K562 (cell line): ENCODE results near the gene RHEX. TPM values are rescaled to one million over a fixed set of nuclear protein-coding genes. Genes with fewer than 3 reads are reported as not detected.

ENCODE experiments used
- ARID1B ChIP-seq: fragments of 450-650 bp; IDR thresholded peaks from 2 replicates; pipeline ENCODE4 v1.6.1; 2016; ENCODE audit warnings: antibody characterized with exemption, mild to moderate bottlenecking, inconsistent platforms
- ARID3A ChIP-seq: IDR thresholded peaks from 2 replicates; pipeline ENCODE4 v1.6.1; 2012; ENCODE audit warnings: low read depth, low read length, improper control_type of control experiment, borderline replicate concordance
- BACH1 ChIP-seq: fragments of 200-800 bp; sonication (Bioruptor generic); IDR thresholded peaks from 2 replicates; pipeline ENCODE4 v1.6.1; 2016; ENCODE audit warnings: missing genetic modification characterization, missing compliant biosample characterization
- CTBP1 ChIP-seq: fragments of 450-650 bp; IDR thresholded peaks from 2 replicates; pipeline ENCODE4 v1.6.1; 2016; ENCODE audit warnings: borderline replicate concordance
- DIDO1 ChIP-seq: fragments of 450-650 bp; IDR thresholded peaks from 2 replicates; pipeline ENCODE4 v1.6.1; 2016; ENCODE audit warnings: low read depth, missing biosample characterization, missing genetic modification characterization
- ESRRA ChIP-seq: fragments of 450-650 bp; IDR thresholded peaks from 2 replicates; pipeline ENCODE4 v1.6.1; 2014; ENCODE audit warnings: low read depth, mild to moderate bottlenecking, moderate library complexity, borderline replicate concordance
- GATA2 ChIP-seq: sonication (generic); formaldehyde crosslinking; IDR thresholded peaks from 2 replicates; pipeline ENCODE4 v1.4.0; 2020; ENCODE audit warnings: mild to moderate bottlenecking, missing genetic modification reagents
- HDAC3 ChIP-seq: fragments of 450-650 bp; IDR thresholded peaks from 2 replicates; pipeline ENCODE4 v1.6.1; 2018; ENCODE audit warnings: borderline replicate concordance, mild to moderate bottlenecking, moderate library complexity; ENCODE audit not compliant: partially characterized antibody
- KDM1A ChIP-seq, 2 experiments: fragments of 450-650 bp; IDR thresholded peaks; 2 replicates each; pipeline ENCODE4 v1.6.1; 2016; ENCODE audit warnings: mild to moderate bottlenecking in 2 of 2
- LCOR ChIP-seq: sonication (generic); formaldehyde crosslinking; IDR thresholded peaks from 2 replicates; pipeline ENCODE4 v1.8.0; 2022; ENCODE audit warnings: mild to moderate bottlenecking, missing genetic modification reagents
- MTA2 ChIP-seq: fragments of 450-650 bp; IDR thresholded peaks from 2 replicates; pipeline ENCODE4 v1.6.1; 2016; ENCODE audit warnings: low read depth
- MYNN ChIP-seq, 2 experiments: sonication (generic); formaldehyde crosslinking in 1 of 2; IDR thresholded peaks; 2 replicates each; pipeline versions ENCODE4 v1.5.0 to v1.6.1; 2016 to 2020; ENCODE audit warnings: antibody characterized with exemption in 1 of 2, missing genetic modification reagents in 1 of 2
- PBX2 ChIP-seq, 2 experiments: IDR thresholded peaks in 1 of 2; conservative IDR thresholded peaks in 1 of 2; 2 replicates each; pipeline ENCODE4 v1.6.1; 2016; ENCODE audit warnings: low read depth in 2 of 2, mild to moderate bottlenecking in 1 of 2, missing compliant biosample characterization in 1 of 2, missing genetic modification characterization in 1 of 2, moderate library complexity in 1 of 2
- POU5F1 ChIP-seq: fragments of 150-350 bp; IDR thresholded peaks from 2 replicates; pipeline ENCODE4 v1.6.1; 2014; ENCODE audit warnings: borderline replicate concordance, low read length, low read depth, mild to moderate bottlenecking; ENCODE audit not compliant: partially characterized antibody
- SMC3 ChIP-seq: conservative IDR thresholded peaks from 2 replicates; pipeline ENCODE4 v1.6.1; 2011; ENCODE audit warnings: low read depth, low read length, improper control_type of control experiment; ENCODE audit not compliant: insufficient read depth
- SPI1 ChIP-seq: IDR thresholded peaks from 2 replicates; pipeline ENCODE4 v1.6.1; 2011; ENCODE audit warnings: low read depth, low read length, control low read depth, borderline replicate concordance
- TAF9B ChIP-seq: fragments of 450-650 bp; IDR thresholded peaks from 2 replicates; pipeline ENCODE4 v1.6.1; 2018; ENCODE audit warnings: mild to moderate bottlenecking; ENCODE audit not compliant: partially characterized antibody
- ZBTB34 ChIP-seq: fragments of 250-450 bp; sonication (Bioruptor Pico); IDR thresholded peaks from 2 replicates; pipeline ENCODE4 v1.8.0; 2021; ENCODE audit warnings: mild to moderate bottlenecking, moderate library complexity
- ZEB2 ChIP-seq: fragments of 450-650 bp; IDR thresholded peaks from 2 replicates; pipeline ENCODE4 v1.6.1; 2016
- ZNF165 ChIP-seq: fragments of 250-450 bp; sonication (Bioruptor Pico); IDR thresholded peaks from 2 replicates; pipeline ENCODE4 v1.4.0; 2020; ENCODE audit warnings: borderline replicate concordance
- ZNF253 ChIP-seq: fragments of 250-450 bp; sonication (Bioruptor Pico); conservative IDR thresholded peaks from 2 replicates; pipeline ENCODE4 v1.6.1; 2021; ENCODE audit warnings: mild to moderate bottlenecking
- ZNF41 ChIP-seq: fragments of 250-450 bp; sonication (Bioruptor Pico); conservative IDR thresholded peaks from 2 replicates; pipeline ENCODE4 v1.4.0; 2020; ENCODE audit warnings: mild to moderate bottlenecking
- ZNF584 ChIP-seq: fragments of 200-800 bp; sonication (Bioruptor generic); IDR thresholded peaks from 2 replicates; pipeline ENCODE4 v1.6.1; 2016; ENCODE audit warnings: low read depth, mild to moderate bottlenecking, missing genetic modification characterization, missing compliant biosample characterization
- ZNF717 ChIP-seq: fragments of 250-450 bp; sonication (Bioruptor Pico); IDR thresholded peaks from 2 replicates; pipeline ENCODE4 v1.5.0; 2021
- ZNF75A ChIP-seq: fragments of 450-650 bp; formaldehyde crosslinking; IDR thresholded peaks from 2 replicates; pipeline ENCODE4 v1.4.0; 2020; ENCODE audit warnings: mild to moderate bottlenecking
- polyA plus RNA-seq, 8 experiments: library from polyadenylated mRNA; depleted of rRNA in 4 of 8; stranded (reverse) in 5 of 8; unstranded in 3 of 8; fragments of >200 nt; fragmentation: Nextera tagmentation in 2 of 8; fragmentation: Illumina TruSeq in 1 of 8; extraction: Ambion mirVana in 2 of 8; extraction: Trizol in 1 of 8; gene quantifications; 2 replicates each; pipeline versions ENCODE4 v1.2.1 to v1.2.3, GENCODE V29; 2011 to 2014; ENCODE audit warnings: inconsistent platforms in 1 of 8, missing spikeins in 1 of 8
- total RNA-seq, 7 experiments: library from RNA; depleted of rRNA in 6 of 7; stranded (reverse); fragments of >200 nt in 6 of 7; fragmentation: Illumina TruSeq in 2 of 7; extraction: Trizol in 2 of 7; gene quantifications; 2 replicates each; pipeline versions ENCODE4 v1.2.1 to v1.2.3, GENCODE V29; 2011 to 2021; ENCODE audit warnings: low replicate concordance in 1 of 7

Gene RHEX
- total and polyA plus RNA-seq, 9 of the 15 experiments (the other 6 are each of a cell fraction or from before 2014, with no cell fraction given): not detected

GRCh38 chr1:206074839-206075238 lies 21.9 kb downstream of the RHEX start (continued):
- TF ChIP-seq ZNF41 (0 out of 2 replicates have a peak, but pooled peaks have one; percentile 57), SPI1 (peak; percentile 69), ZNF165 (CRISPR knock-in tag) (no peak), PBX2 (CRISPR knock-in tag; IDR thresholded peaks at IDR 0.05; ENCODE audit: low read depth) (no peak), PBX2 (tag; conservative IDR thresholded peaks at IDR 0.05; ENCODE audit: low read depth) (peak; percentile 79), HDAC3 (peak; percentile 55), CTBP1 (peak; percentile 83; the same call in 1 of the 2 replicates), ZNF253 (CRISPR knock-in tag) (no peak), ARID3A (0 out of 2 replicates have a peak, but pooled peaks have one; percentile 30), BACH1 (tag) (0 out of 2 replicates have a peak, but pooled peaks have one; percentile 30), ARID1B (peak; percentile 92), ZEB2 (no peak; the same call in 1 of the 2 replicates), ZNF75A (CRISPR knock-in tag) (no peak), MYNN (IDR thresholded peaks at IDR 0.05) (peak; percentile 61; the same call in 1 of the 2 replicates), MYNN (CRISPR knock-in tag; IDR thresholded peaks at IDR 0.05) (no peak), ZBTB34 (CRISPR knock-in tag) (no peak), GATA2 (CRISPR knock-in tag) (peak; percentile 80), ZNF717 (CRISPR knock-in tag) (no peak), ZNF584 (peak; percentile 80; the same call in 1 of the 2 replicates), LCOR (CRISPR knock-in tag) (peak; percentile 76; the same call in 1 of the 2 replicates), ESRRA (peak; percentile 13; the same call in 1 of the 2 replicates), MTA2 (peak; percentile 81), TAF9B (no peak), SMC3 (no peak), DIDO1 (tag) (no peak), KDM1A (IDR thresholded peaks at IDR 0.05) (peak; percentile 43 to 52; a peak in 3 of 4 replicates), POU5F1 (no peak)
